WTC11 (cell line): ENCODE measurements around the gene MYPOP. TPM values are rescaled to one million over a fixed set of nuclear protein-coding genes. Genes with fewer than 3 reads are reported as not detected.

Experiments used
- ATAC-seq: fragments of 200-7000 bp; cut with Tn5 transposase; 2 replicates; pipeline ENCODE4 v1.10.0; 2021; ENCODE audit warnings: mild to moderate bottlenecking, moderate library complexity
- CTCF ChIA-PET: fragments of 300-600 bp; sonication (Branson Sonifier 250); formaldehyde crosslinking; loops from one replicate; lab custom pipeline; 2021; ENCODE audit warnings: antibody characterized with exemption; lab: Charles Lee
- POLR2A ChIA-PET: fragments of 350-600 bp; sonication (Branson Sonifier 250); formaldehyde crosslinking; loops from one replicate; lab custom pipeline; 2021; ENCODE audit warnings: antibody characterized with exemption; lab: Charles Lee
- DNase-seq: peaks from one replicate; pipeline ENCODE4 v3.0.0; 2021; ENCODE audit warnings: low spot score
- H3K27ac Mint-ChIP-seq: 2 replicates; pipeline ENCODE4 v1.8.0; 2021; ENCODE audit warnings: mixed read lengths
- H3K27me3 Mint-ChIP-seq: 2 replicates; pipeline ENCODE4 v1.8.0; 2021; ENCODE audit warnings: low read depth, mild to moderate bottlenecking, moderate library complexity, mixed read lengths
- H3K36me3 Mint-ChIP-seq: 2 replicates; pipeline ENCODE4 v1.8.0; 2021; ENCODE audit warnings: mixed read lengths
- H3K4me1 Mint-ChIP-seq: 2 replicates; pipeline ENCODE4 v1.8.0; 2022; ENCODE audit warnings: mixed read lengths
- H3K4me3 Mint-ChIP-seq: 2 replicates; pipeline ENCODE4 v1.8.0; 2021; ENCODE audit warnings: mild to moderate bottlenecking, moderate library complexity, mixed read lengths
- H3K9me3 Mint-ChIP-seq: 2 replicates; pipeline ENCODE4 v1.8.0; 2021; ENCODE audit warnings: mixed read lengths
- CBFB ChIP-seq: sonication (generic); formaldehyde crosslinking; IDR thresholded peaks from 2 replicates; pipeline ENCODE4 v1.8.1; 2022; ENCODE audit warnings: mild to moderate bottlenecking, low read depth, missing genetic modification reagents
- CREM ChIP-seq: sonication (generic); formaldehyde crosslinking; IDR thresholded peaks from 2 replicates; pipeline ENCODE4 v1.8.1; 2022; ENCODE audit warnings: mild to moderate bottlenecking, missing genetic modification reagents, moderate library complexity
- E2F4 ChIP-seq: sonication (generic); formaldehyde crosslinking; IDR thresholded peaks from 2 replicates; pipeline ENCODE4 v1.8.1; 2022; ENCODE audit warnings: low read depth, mild to moderate bottlenecking, moderate library complexity, missing genetic modification reagents, borderline replicate concordance
- FOXK1 ChIP-seq: sonication (generic); formaldehyde crosslinking; IDR thresholded peaks from 2 replicates; pipeline ENCODE4 v1.8.0; 2022; ENCODE audit warnings: mild to moderate bottlenecking, moderate library complexity, missing genetic modification reagents
- GRHL2 ChIP-seq: fragments of 250-450 bp; sonication (Bioruptor Pico); IDR thresholded peaks from 2 replicates; pipeline ENCODE4 v1.8.0; 2022; ENCODE audit warnings: mild to moderate bottlenecking, moderate library complexity; ENCODE audit not compliant: insufficient replicate concordance, severe bottlenecking
- GTF2I ChIP-seq: fragments of 250-450 bp; sonication (Bioruptor Pico); conservative IDR thresholded peaks from 2 replicates; pipeline ENCODE4 v1.4.0; 2021; ENCODE audit warnings: mild to moderate bottlenecking
- HMGA2 ChIP-seq: fragments of 250-450 bp; sonication (Bioruptor Pico); IDR thresholded peaks from 2 replicates; pipeline ENCODE4 v1.4.0; 2021; ENCODE audit warnings: mild to moderate bottlenecking, moderate library complexity
- JUN ChIP-seq: sonication (generic); formaldehyde crosslinking; IDR thresholded peaks from 2 replicates; pipeline ENCODE4 v1.8.0; 2023; ENCODE audit warnings: mild to moderate bottlenecking, missing genetic modification reagents
- NFE2L1 ChIP-seq: sonication (generic); formaldehyde crosslinking; IDR thresholded peaks from 2 replicates; pipeline ENCODE4 v1.8.1; 2023; ENCODE audit warnings: missing genetic modification reagents
- NFYB ChIP-seq: sonication (generic); formaldehyde crosslinking; conservative IDR thresholded peaks from 2 replicates; pipeline ENCODE4 v1.8.0; 2022; ENCODE audit warnings: low read depth, missing genetic modification reagents
- SP1 ChIP-seq: sonication (generic); formaldehyde crosslinking; conservative IDR thresholded peaks from 2 replicates; pipeline ENCODE4 v1.8.1; 2022; ENCODE audit warnings: missing genetic modification reagents
- USF2 ChIP-seq: sonication (generic); formaldehyde crosslinking; IDR thresholded peaks from 2 replicates; pipeline ENCODE4 v1.8.1; 2023; ENCODE audit warnings: mild to moderate bottlenecking, missing genetic modification reagents, moderate library complexity
- ZBTB21 ChIP-seq: sonication (generic); formaldehyde crosslinking; IDR thresholded peaks from 2 replicates; pipeline ENCODE4 v1.8.1; 2023; ENCODE audit warnings: mild to moderate bottlenecking, missing genetic modification reagents, borderline replicate concordance
- ZMAT4 ChIP-seq: fragments of 250-450 bp; sonication (Bioruptor Pico); IDR thresholded peaks from 2 replicates; pipeline ENCODE4 v1.9.0; 2021; ENCODE audit warnings: mild to moderate bottlenecking
- ZNF121 ChIP-seq: sonication (generic); formaldehyde crosslinking; IDR thresholded peaks from 2 replicates; pipeline ENCODE4 v1.8.0; 2023; ENCODE audit warnings: missing genetic modification reagents
- total RNA-seq: library from RNA; stranded (reverse); gene quantifications from 3 replicates; pipeline ENCODE4 v1.2.3, GENCODE V29; 2021
- TF ChIP-seq, protein P1 (sequence below): fragments of 250-450 bp; sonication (Bioruptor Pico); IDR thresholded peaks from 2 replicates; pipeline ENCODE4 v1.9.0; 2021; ENCODE audit warnings: mild to moderate bottlenecking, borderline replicate concordance
- TF ChIP-seq, protein P2 (sequence below): fragments of 250-450 bp; sonication (Bioruptor Pico); IDR thresholded peaks from 2 replicates; pipeline ENCODE4 v1.9.0; 2021; ENCODE audit warnings: mild to moderate bottlenecking
- TF ChIP-seq, protein P3 (sequence below): sonication (generic); formaldehyde crosslinking; conservative IDR thresholded peaks from 2 replicates; pipeline ENCODE4 v1.8.1; 2023; ENCODE audit warnings: mild to moderate bottlenecking, low read depth, missing genetic modification reagents, moderate library complexity
- TF ChIP-seq, protein P4 (sequence below): sonication (generic); formaldehyde crosslinking; IDR thresholded peaks from 2 replicates; pipeline ENCODE4 v1.8.0; 2023; ENCODE audit warnings: mild to moderate bottlenecking, missing genetic modification reagents
- TF ChIP-seq, protein P5 (sequence below): sonication (generic); formaldehyde crosslinking; IDR thresholded peaks from 2 replicates; pipeline ENCODE4 v1.8.0; 2022; ENCODE audit warnings: mild to moderate bottlenecking, missing genetic modification reagents

MYPOP gene
- total RNA-seq, 1 experiment from 2014 or later = 13.6 TPM

DNA sequence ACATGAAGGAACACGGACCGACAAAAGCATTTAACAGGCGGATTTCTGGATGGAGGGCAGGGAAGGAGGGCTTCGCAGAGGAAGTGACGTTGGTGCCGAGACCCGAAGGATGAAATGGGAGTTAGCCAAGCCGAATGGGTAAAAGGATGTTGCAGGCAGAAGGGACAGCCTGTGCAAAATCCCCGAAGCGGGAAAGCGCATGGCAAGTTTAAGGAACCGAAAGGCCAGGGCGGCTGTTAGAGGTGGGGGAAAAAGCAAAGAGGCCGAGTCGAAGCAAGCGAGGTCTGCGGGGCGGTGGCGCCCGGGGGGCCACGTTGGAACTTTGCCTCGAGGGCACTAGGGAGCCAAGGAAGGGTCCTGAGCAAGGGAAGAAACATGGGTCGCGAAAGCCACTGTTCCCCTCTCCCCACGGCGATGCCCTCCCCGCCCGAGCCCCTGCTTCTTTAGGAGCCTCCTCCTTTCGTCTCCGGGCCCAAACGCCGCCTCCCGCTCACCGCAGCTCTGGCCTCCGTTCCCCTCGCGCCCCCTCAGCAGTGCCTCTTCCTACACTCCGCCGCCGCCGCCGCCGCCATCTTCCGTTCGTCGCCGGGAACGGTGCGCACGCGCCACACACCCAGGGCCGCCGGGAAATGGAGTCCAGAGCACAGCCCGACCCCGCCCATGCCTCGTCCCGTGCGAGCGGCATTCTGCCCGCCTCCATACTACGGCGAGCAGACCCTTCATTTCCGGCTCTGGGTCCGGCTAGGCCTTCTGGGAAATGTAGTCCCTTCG is 39.7 kb downstream of the MYPOP start, which contains the start of gene SYMPK:
TSS of gene SYMPK (minus strand) at position 584 of the 771 bp plus-strand sequence. CDS start 8,652 bp downstream, outside the sequence.
- no peaks in the 10 kb centered on the region for H3K27me3 Mint-ChIP-seq
- H3K4me1 Mint-ChIP-seq = peaks cover 40% of the 10 kb centered on the region
- peak within 1 kb of the TSS; percentile 99 for H3K27ac Mint-ChIP-seq
- H3K9me3 Mint-ChIP-seq = no peaks in the 10 kb centered on the region
- DNase-seq = peak; percentile 99
- CTCF ChIA-PET = interaction anchor here (0.6 to 4.9 kb wide), 32 partner anchors 8 to 377 kb away, joined by 3 to 212 read pairs (median 5); partner anchors contain the start of genes CCDC61, DMPK, DMWD and IRF2BP1
- peak; percentile 93 for ATAC-seq
- POLR2A ChIA-PET = interaction anchor here (0.7 to 3.1 kb wide), 9 partner anchors 19 to 171 kb away, joined by 3 to 42 read pairs (median 6); partner anchors contain the start of genes DMWD, IRF2BP1, MYPOP and QPCTL
- peaks cover 14% of the 10 kb centered on the region for H3K36me3 Mint-ChIP-seq
- peak within 1 kb of the TSS; percentile 89 for H3K4me3 Mint-ChIP-seq
- TF ChIP-seq NFYB (CRISPR knock-in tag) (0 out of 2 replicates have a peak, but pooled peaks have one; percentile 10), NFE2L1 (CRISPR knock-in tag) (peak; percentile 87; the same call in 1 of the 2 replicates), USF2 (peak; percentile 60), ZBTB21 (CRISPR knock-in tag) (no peak), SP1 (CRISPR knock-in tag) (peak; percentile 97), JUN (CRISPR knock-in tag) (no peak), FOXK1 (CRISPR knock-in tag) (peak; percentile 76; the same call in 1 of the 2 replicates), CBFB (0 out of 2 replicates have a peak, but pooled peaks have one; percentile 57), HMGA2 (CRISPR knock-in tag) (no peak), ZNF121 (CRISPR knock-in tag) (no peak), GRHL2 (CRISPR knock-in tag) (no peak), CREM (peak; percentile 75), ZMAT4 (CRISPR knock-in tag) (no peak), GTF2I (CRISPR knock-in tag) (peak; percentile 96), E2F4 (CRISPR knock-in tag) (0 out of 2 replicates have a peak, but pooled peaks have one; percentile 39)
- TF ChIP-seq, protein P1, sequence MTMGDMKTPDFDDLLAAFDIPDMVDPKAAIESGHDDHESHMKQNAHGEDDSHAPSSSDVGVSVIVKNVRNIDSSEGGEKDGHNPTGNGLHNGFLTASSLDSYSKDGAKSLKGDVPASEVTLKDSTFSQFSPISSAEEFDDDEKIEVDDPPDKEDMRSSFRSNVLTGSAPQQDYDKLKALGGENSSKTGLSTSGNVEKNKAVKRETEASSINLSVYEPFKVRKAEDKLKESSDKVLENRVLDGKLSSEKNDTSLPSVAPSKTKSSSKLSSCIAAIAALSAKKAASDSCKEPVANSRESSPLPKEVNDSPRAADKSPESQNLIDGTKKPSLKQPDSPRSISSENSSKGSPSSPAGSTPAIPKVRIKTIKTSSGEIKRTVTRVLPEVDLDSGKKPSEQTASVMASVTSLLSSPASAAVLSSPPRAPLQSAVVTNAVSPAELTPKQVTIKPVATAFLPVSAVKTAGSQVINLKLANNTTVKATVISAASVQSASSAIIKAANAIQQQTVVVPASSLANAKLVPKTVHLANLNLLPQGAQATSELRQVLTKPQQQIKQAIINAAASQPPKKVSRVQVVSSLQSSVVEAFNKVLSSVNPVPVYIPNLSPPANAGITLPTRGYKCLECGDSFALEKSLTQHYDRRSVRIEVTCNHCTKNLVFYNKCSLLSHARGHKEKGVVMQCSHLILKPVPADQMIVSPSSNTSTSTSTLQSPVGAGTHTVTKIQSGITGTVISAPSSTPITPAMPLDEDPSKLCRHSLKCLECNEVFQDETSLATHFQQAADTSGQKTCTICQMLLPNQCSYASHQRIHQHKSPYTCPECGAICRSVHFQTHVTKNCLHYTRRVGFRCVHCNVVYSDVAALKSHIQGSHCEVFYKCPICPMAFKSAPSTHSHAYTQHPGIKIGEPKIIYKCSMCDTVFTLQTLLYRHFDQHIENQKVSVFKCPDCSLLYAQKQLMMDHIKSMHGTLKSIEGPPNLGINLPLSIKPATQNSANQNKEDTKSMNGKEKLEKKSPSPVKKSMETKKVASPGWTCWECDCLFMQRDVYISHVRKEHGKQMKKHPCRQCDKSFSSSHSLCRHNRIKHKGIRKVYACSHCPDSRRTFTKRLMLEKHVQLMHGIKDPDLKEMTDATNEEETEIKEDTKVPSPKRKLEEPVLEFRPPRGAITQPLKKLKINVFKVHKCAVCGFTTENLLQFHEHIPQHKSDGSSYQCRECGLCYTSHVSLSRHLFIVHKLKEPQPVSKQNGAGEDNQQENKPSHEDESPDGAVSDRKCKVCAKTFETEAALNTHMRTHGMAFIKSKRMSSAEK = no peak
- TF ChIP-seq, protein P2, sequence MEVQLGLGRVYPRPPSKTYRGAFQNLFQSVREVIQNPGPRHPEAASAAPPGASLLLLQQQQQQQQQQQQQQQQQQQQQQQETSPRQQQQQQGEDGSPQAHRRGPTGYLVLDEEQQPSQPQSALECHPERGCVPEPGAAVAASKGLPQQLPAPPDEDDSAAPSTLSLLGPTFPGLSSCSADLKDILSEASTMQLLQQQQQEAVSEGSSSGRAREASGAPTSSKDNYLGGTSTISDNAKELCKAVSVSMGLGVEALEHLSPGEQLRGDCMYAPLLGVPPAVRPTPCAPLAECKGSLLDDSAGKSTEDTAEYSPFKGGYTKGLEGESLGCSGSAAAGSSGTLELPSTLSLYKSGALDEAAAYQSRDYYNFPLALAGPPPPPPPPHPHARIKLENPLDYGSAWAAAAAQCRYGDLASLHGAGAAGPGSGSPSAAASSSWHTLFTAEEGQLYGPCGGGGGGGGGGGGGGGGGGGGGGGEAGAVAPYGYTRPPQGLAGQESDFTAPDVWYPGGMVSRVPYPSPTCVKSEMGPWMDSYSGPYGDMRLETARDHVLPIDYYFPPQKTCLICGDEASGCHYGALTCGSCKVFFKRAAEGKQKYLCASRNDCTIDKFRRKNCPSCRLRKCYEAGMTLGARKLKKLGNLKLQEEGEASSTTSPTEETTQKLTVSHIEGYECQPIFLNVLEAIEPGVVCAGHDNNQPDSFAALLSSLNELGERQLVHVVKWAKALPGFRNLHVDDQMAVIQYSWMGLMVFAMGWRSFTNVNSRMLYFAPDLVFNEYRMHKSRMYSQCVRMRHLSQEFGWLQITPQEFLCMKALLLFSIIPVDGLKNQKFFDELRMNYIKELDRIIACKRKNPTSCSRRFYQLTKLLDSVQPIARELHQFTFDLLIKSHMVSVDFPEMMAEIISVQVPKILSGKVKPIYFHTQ (CRISPR knock-in tag) = 0 out of 2 replicates have a peak, but pooled peaks have one; percentile 38
- TF ChIP-seq, protein P3, sequence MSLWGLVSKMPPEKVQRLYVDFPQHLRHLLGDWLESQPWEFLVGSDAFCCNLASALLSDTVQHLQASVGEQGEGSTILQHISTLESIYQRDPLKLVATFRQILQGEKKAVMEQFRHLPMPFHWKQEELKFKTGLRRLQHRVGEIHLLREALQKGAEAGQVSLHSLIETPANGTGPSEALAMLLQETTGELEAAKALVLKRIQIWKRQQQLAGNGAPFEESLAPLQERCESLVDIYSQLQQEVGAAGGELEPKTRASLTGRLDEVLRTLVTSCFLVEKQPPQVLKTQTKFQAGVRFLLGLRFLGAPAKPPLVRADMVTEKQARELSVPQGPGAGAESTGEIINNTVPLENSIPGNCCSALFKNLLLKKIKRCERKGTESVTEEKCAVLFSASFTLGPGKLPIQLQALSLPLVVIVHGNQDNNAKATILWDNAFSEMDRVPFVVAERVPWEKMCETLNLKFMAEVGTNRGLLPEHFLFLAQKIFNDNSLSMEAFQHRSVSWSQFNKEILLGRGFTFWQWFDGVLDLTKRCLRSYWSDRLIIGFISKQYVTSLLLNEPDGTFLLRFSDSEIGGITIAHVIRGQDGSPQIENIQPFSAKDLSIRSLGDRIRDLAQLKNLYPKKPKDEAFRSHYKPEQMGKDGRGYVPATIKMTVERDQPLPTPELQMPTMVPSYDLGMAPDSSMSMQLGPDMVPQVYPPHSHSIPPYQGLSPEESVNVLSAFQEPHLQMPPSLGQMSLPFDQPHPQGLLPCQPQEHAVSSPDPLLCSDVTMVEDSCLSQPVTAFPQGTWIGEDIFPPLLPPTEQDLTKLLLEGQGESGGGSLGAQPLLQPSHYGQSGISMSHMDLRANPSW (CRISPR knock-in tag) = no peak
- TF ChIP-seq, protein P4, sequence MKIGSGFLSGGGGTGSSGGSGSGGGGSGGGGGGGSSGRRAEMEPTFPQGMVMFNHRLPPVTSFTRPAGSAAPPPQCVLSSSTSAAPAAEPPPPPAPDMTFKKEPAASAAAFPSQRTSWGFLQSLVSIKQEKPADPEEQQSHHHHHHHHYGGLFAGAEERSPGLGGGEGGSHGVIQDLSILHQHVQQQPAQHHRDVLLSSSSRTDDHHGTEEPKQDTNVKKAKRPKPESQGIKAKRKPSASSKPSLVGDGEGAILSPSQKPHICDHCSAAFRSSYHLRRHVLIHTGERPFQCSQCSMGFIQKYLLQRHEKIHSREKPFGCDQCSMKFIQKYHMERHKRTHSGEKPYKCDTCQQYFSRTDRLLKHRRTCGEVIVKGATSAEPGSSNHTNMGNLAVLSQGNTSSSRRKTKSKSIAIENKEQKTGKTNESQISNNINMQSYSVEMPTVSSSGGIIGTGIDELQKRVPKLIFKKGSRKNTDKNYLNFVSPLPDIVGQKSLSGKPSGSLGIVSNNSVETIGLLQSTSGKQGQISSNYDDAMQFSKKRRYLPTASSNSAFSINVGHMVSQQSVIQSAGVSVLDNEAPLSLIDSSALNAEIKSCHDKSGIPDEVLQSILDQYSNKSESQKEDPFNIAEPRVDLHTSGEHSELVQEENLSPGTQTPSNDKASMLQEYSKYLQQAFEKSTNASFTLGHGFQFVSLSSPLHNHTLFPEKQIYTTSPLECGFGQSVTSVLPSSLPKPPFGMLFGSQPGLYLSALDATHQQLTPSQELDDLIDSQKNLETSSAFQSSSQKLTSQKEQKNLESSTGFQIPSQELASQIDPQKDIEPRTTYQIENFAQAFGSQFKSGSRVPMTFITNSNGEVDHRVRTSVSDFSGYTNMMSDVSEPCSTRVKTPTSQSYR (CRISPR knock-in tag) = no peak
- TF ChIP-seq, protein P5, sequence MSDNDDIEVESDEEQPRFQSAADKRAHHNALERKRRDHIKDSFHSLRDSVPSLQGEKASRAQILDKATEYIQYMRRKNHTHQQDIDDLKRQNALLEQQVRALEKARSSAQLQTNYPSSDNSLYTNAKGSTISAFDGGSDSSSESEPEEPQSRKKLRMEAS (CRISPR knock-in tag) = peak; percentile 86
